ENCODE data around the gene AP3S2.

- no peak for TF ChIP-seq EZH2 (IDR thresholded peaks at IDR 0.05; ENCODE audit: low read length)
- no peak for TF ChIP-seq CTCF (optimal IDR thresholded peaks at IDR 0.05 in 1 of 3, IDR thresholded peaks at IDR 0.05 in 1 of 3, conservative IDR thresholded peaks at IDR 0.05 in 1 of 3; ENCODE audit: extremely low read depth in 1 of 3, insufficient read depth in 2 of 3, low read length in 3 of 3)
Measured at GRCh38 chr15:89806210-89806558, 87.6 kb downstream of the AP3S2 start.
